Activated CD4-positive, alpha-beta T cell treated with anti-CD3 and anti-CD28 coated beads for 1 hour (primary cell): ENCODE data around the gene HDAC4.
"Not testable (repeated sequence)": the region's sequence is repeated elsewhere in the genome, so short reads cannot be mapped to it uniquely, and the experiment has no call there.

ENCODE experiments used
- DNase-seq: peaks from one replicate; pipeline ENCODE4 v3.0.0-alpha.2; 2020

Gene HDAC4

DNA sequence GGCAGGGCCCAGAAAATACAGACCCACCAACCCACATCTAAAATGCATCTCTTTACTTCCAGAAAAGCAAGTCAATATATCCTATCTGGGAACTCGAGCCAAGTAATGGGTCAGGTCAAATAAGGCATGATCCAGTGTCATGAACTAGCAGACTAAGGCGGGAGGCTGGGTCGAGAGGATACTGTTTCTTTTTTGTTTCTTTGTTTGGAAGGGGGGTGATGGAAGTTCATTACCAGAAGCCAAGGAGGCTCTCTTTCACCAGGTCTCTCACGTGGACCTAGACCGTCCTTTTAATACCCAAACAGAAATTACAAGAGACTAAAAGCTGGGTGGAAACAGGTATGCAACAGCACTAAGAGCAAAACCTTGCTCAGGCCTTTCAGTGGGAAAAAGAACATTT, 108.3 kb downstream of the HDAC4 start:
- no peak for DNase-seq

DNA sequence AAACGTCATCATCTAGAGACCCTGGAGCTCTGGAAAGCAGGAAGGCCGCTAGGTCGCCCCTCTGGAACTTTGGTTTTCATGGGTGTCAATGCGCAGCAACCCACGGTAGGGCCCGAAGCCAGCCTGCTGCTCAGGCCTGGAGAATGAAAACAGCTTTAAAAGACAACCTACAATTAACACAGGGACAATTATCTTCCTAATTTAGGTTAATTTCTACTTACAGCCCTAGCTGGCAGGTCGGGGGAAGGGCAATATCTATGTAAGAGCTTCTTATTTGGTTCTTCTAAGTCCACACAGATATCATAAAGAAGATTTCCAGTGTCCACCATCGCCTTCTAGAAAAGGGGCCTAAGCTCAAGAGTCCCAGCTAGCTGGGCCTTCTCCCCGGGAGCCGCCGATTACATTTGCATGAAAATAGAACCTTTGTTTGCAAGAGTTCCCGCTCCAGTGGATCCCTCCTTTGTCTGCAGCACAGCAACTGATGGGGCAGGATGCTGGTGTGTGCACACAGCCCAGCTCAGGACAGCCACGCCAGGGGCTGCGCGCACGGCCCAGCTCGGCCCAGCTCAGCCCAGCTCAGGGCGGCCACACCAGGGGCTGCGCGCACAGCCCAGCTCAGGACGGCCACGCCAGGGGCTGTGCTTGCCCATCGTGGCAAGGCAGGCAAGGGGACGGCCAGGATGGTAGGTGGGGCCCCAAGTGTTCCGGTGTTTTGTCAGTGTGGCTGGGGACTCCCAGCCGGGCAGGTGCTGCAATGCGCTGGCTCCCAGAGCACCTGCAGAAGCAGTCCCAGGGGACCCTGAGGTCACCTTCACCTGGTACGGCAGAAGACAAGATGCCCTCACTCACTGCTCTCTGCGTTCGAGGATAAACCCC, 109.1 kb downstream of the HDAC4 start:
- DNase-seq, result no peak

- no peak for DNase-seq
Observed at GRCh38 chr2:239290618-239291474, 110.0 kb downstream of the HDAC4 start.

- DNase-seq, result no peak
Observed at GRCh38 chr2:239289545-239289944, 111.3 kb downstream of the HDAC4 start.

DNA sequence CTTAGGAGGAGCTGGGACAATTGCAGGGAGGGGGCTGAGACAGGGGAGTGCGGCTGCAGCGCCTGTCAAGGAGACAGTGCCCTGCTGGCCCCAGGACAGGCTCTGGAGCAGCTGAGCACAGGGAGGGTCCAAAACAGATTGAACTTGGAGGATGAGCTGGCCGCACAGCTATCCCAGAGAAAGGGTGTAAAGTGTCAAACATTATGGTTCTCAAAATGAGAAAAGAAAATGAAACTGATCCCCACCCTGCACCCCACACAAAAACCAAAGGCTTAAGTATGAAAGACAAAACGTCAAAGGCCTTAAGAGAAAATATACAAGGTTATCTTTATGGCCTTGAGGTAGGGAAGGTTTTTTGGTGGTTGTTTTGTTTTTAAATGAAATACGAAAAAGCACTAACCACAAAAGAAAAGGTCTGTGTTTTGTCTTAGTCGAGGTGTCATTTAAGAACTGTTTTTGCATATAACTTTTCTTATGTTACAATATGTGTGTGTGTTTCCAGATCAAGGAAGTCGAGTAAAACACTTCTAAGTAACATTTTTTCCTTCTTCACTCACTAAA, 111.8 kb downstream of the HDAC4 start:
- no peak for DNase-seq

DNA sequence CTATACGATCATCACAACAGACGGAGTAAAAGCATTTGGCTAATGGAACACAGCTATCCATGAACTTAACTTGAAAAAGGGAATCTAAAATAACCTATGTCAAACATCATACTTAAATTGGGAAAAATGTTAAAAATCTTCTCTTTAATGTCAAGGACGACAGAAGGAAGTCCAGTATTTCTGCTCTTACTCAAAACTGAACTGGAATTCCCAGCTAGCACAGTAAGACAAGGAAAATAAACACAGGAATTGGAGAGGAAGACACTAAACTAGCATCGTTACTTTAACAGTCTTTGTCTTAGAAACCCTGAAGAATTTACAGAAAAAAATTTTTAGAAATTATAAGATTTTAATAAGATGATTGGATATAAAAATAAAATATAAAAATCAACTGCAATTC, 112.6 kb downstream of the HDAC4 start:
- no peak for DNase-seq

DNA sequence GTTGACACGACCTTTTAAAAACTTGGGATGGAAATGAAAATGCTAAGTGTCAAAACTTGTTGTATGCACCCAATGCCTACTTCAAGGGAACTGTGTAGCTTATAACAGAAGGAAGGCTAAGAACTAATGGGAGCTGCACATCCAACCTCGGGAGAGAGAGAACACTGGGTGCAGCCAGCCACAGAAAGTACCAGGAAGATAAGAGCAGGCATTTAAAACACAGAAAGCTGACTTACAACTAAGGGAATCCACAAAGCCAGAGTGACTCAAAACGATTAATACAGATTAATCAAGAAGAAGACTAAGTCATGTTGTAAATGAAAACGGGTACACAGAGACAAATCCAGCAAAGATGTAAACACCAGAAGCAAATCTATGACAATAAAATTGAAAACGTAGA, 113.4 kb downstream of the HDAC4 start:
- DNase-seq, result no peak

- DNase-seq, result no peak
Observed at GRCh38 chr2:239286901-239287300, 113.9 kb downstream of the HDAC4 start.

- DNase-seq, result no peak
Observed at GRCh38 chr2:239285932-239286230, 114.9 kb downstream of the HDAC4 start.

DNA sequence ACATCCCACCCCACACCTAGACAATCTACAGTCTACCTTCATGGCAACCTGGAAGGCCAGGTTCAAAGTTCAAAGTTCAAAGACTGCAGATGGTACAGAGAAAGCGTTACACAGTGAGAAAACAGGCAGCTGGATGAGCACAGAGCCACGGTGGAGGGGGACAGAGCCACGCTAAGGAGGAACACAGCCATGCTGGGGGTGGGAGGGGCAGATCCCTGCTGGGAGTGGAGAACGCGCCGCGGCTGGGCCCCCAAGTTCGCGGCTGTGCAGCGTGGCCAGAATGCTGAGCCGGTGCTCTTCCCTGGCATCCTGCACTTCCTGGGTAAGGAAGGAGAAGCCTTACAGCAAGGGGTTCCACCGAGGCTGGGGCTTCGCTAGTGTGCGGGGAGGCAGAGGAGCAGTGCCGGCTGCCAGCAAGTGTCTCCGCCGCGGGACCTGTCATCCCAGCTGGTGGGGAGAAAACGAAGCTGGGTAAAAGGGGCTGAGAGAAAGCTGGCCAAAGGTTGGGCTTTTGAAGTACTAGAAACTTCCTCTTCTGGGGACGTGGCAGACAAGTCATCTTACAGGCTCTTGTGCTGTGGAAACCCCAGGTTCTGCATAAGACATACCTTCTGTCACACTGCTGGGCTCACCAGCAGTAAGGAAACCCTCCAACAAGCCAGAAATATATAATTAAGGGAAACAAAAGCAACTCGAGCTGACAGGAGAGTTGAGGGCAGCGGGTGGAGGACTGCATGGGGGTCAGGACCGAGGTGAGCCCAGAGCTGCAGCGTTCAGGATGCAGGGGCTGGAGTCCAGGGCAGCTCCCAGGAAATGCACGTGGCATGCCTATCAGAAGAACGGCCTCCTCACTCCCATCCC, 115.5 kb downstream of the HDAC4 start:
- DNase-seq, result no peak

DNA sequence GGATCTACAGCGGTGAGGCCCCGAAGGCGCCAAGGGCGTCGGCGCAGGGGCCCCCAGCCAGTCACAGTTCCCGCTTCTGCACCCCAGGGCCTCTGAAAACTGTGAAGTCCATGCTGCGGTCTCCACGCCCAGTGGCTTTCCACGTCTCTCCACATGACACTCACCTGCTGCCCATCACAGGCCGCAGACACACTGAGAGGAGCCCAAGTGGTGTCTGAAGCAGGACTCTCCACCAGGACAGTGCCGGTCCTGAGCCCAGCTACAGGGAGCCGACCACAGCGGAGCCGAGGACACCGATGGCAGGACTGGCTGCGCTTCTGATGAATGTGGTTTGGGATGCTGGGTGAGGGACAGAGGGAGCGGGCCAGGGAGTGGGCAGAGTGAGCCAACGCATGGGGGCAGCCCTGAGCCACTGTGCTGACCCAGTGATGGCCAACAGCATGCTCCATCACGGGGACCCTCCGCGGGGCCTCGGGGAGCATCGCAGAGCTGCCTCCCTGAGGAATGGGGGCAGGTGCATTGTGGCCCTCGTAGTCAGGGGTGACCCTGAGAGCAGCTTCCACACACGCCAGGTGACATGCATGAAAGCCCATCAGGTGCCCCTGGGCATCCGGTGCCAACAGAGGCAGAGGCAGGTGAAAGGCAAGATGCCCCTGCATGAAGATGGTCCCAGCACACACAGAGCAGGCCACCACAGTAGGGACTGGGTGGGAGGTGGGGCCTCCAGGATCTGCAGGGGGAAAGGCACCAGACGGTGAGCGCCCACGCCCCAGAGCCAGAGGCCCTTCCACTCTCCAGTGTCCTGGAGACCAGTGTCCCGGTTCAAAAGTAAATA, 116.6 kb downstream of the HDAC4 start:
- no peak for DNase-seq

DNA sequence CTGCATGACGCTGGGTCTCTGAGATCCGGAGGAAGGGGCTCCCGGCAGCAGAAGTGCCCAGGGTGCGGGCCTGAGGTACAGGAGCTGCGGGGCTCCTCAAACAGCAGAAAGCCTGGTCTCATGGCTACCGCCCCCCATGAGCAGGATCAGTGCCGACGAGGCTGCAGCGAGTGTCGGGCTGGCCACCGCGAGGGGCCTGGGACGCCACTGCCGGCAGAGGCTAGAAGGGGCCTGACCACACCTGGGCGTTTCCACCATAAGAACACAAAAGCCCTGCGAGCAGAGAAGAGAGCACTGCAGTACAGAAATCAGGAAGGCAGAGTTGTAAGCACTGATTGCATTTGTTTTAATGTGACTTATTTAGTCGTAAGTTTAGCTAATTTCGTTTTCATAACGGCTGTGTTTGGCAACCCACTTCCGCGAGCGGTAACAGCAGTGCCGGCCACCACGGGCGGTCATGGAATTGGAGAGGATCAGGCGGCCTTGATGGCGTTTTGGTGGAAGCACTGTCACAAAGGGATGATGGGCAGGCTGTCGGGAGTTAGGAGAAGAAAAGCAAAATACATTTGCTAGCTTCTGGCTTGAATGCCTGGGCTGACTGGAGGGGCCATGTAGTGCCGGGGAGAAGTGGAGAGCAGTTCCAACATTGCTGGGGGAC, 117.4 kb downstream of the HDAC4 start:
- no peak for DNase-seq

GRCh38 chr2:239282448-239283287, 118.2 kb downstream of the HDAC4 start:
- no peak for DNase-seq

DNA sequence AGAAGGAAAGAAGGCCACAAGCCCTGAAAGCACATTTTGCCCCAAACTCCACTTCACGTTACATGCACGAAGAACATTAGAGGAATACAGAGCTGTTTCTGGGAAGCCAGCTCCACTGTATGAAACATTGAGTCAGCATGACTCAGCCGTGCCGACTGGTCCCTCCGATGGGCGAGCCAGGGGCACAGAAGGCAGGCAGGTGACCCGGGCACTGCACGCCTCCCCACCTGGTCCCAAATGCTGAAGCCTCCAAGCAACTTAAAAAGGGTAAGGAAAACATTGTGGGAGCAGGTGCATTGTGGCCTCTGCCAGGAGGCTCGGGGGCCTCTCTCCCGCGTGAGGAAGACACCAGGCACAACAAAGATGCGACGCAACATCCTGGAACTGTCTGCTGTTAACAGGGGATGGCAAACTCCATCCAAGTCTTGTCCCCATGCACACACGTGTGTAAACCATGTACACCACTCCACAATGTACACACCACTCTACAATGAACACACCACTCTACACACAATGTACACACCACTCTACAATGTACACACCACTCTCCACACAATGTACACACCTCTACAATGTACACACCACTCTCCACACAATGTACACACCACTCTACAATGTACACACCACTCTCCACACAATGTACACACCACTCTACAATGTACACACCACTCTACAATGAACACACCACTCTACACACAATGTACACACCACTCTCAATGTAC, 120.4 kb downstream of the HDAC4 start:
- not testable (repeated sequence) for DNase-seq

- no peak for DNase-seq
Observed at GRCh38 chr2:239279508-239280295, 121.1 kb downstream of the HDAC4 start.

DNA sequence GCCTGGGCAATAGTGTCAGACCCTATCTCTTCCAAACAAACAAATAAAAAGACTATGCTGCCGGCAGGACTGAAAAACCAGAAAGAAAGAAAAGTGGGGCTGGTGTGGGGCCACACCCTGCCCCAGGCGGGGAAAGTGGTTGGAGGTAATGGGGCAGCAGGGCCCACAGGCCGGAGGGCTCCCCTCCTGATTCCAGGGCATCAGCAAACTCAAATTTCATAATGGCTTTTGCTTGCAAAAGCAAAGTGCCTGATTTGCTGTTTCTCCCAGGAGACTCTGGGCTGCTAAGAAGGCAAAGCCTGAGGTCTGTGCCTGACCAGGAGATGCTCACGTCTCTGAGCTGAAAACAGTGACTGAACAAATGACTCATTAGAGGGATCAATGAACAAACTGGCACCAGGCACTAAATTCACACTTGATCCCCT, 121.9 kb downstream of the HDAC4 start:
- DNase-seq, result no peak

- DNase-seq, result no peak
Observed at GRCh38 chr2:239278361-239278760, 122.5 kb downstream of the HDAC4 start.

DNA sequence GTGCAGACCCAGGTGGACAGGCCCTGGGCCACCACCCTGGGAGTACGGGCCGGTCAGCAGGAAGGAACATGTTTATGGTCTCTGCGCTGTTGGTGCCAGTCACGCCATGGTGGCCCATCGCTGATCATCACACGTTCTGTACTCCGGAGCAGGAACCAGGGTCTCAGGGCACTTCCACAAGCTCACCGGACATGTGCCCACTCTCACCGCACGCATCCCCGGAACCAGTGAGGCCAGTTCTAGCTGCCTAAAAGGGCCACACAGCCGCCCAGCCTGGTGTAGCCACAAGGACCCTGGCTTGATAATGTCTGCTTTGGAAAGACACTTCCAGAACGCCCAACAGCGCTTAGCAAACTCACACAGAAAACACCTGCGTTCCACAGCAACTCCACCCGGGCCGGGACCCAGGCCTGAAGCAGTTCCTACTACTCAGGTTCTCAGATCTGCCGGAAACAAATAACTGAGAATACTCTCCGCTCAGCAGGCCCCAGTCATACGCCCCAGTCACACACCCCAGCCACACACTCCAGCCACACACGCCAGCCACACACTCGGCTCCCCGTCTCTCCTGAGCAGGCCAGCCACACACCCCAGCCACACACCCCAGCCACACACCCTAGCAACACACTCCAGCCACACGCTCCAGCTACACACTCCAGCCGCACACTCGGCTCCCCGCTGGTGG, 123.3 kb downstream of the HDAC4 start:
- no peak for DNase-seq
